GM18861 (cell line): ENCODE data around the gene ABCB6.
A peak's percentile ranks its signal among the peaks of the same experiment; 100 is the strongest.
"Not testable (repeated sequence)": the region's sequence is repeated elsewhere in the genome, so short reads cannot be mapped to it uniquely, and the experiment has no call there.

Source experiments
- ATAC-seq: cut with Tn5 transposase; IDR thresholded peaks from one replicate; pipeline ENCODE4 v1.9.1; 2021; ENCODE audit not compliant: unreplicated experiment

ABCB6 gene

GRCh38 chr2:219214141-219214540, 4.6 kb downstream of the ABCB6 start:
- ATAC-seq: no peak

- no peak for ATAC-seq
Measured at GRCh38 chr2:219213486-219214071, 5.2 kb downstream of the ABCB6 start.

DNA sequence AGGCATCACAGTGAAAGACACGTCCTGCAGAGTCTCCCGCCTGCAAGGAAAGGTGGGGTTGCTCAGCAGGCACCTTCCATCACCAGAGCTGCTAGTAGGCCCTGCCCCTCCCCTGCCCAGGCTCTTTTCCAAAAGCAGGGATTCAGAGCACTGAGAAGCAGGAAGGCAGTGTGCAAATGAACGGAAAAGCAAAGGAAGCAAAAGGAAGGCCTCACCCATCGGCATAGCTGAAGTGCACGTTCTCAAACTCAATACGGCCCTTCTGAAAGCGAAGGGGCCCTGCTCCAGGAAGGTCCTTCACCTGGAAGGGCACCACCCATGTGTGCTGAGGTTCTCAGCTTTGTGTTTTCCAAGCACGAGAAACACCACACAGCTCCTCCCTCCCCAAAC, 5.7 kb downstream of the ABCB6 start:
- ATAC-seq: no peak

- no peak for ATAC-seq
Measured at GRCh38 chr2:219210886-219211362, 7.8 kb downstream of the ABCB6 start.

DNA sequence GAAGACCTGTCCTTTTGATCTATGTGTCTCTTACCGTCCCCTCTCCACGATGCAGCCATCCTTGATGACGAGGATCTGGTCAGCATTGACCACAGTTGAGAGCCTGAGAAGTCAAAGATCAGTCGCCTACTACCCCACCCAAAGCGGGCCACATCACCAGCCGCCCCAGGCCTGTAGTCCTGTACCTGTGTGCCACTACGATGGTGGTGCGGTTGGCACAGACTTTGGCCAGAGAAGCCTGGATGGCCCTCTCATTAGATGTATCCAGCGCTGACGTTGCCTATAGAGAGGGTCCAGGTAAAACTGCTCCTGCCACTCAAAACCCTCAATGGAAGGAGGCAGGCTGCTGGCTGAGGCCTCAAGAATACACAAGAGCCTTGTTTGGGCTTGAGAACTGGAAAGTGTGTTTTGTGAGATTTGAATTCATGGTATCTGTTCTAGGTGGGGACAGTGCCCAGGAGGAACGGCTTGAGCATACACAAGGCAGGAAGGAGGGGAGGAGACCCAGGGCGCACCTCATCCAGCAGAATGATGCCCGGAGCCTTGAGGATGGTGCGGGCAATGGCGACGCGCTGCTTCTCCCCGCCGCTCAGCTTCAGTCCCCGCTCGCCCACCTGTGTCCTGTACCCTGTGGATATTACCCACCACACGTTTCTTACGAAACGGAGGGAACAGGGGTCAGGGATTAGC, 8.4 kb downstream of the ABCB6 start:
- ATAC-seq: no peak

DNA sequence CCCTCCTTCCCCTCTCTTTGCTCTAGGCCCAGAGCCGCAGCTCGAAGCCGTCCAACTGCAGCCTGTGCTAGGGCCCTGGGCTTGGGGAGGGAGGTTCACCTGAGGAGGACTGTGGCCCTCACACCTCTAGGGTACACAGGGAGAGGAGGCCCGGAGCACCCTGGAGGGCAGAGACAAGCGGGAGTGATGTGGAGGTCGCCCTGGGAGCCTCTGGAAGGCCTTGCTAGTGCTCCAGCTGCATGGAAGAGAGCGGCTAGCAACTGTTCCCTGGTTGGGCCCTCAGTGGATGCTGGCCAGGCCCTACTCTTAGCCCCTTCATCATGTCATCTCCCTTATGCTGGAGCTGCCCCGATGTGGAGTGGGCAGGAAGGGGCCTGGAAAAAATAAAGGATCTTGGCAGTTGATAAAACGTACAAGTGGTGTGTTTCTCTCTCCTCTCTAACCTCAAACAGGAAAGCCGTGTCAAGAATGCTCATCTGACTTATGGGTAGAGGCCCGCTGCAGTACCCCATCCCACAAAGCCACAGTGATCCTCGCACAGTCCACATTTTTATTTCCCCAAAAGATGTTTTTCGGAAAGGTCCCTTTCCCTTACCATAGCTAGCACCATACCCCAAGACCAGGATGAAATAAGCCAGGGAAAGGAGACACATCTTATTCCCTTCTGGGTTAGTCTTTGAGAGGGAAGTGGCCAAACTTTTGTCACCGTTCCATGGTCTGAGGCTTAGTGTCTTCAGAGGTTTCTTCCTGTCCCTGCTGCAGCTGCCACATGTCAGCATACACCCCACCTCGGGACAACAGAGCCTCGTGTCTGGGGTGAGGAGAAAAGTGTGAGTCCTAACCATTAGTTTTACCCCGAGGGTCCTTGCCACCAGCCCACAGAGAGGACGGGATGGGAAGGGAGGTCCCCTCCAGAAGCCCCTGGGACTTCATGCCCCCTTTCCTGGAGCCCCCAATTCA, 9.2 kb downstream of the ABCB6 start:
- ATAC-seq: no peak

DNA sequence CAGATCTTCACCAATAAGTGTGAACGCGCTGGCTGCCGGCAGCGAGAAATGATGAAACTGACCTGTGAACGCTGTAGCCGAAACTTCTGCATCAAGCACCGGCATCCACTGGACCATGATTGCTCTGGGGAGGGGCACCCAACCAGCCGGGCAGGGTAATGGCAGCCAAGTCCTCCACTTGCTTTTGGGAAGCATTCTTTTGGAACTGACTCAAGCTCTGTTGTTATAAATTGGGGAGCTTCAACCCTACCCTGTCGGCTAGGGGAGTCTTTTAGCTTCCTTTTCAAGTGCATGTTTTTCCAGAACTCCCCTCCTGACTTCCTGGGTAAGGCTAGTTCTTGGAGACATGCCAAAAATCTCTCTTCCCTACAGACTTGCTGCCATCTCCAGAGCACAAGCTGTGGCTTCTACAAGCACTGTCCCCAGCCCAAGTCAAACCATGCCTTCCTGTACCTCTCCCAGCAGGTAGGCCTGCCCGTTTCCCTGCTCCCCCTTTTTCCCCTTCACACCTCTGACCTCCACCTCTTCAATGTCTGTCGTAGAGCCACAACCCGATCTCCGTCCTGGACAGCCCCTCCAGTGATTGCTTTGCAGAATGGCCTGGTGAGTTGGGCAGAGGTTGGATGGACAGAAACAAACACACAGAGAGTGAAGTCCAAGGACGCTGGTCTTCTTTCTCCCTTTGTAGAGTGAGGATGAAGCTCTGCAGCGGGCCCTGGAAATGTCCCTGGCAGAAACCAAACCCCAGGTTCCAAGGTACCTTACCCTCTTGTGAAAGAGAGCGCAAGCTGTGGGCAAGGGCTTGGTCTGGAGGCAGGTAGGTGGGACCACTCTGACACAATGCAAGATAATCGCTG, 10.6 kb downstream of the ABCB6 start:
- no peak for ATAC-seq

DNA sequence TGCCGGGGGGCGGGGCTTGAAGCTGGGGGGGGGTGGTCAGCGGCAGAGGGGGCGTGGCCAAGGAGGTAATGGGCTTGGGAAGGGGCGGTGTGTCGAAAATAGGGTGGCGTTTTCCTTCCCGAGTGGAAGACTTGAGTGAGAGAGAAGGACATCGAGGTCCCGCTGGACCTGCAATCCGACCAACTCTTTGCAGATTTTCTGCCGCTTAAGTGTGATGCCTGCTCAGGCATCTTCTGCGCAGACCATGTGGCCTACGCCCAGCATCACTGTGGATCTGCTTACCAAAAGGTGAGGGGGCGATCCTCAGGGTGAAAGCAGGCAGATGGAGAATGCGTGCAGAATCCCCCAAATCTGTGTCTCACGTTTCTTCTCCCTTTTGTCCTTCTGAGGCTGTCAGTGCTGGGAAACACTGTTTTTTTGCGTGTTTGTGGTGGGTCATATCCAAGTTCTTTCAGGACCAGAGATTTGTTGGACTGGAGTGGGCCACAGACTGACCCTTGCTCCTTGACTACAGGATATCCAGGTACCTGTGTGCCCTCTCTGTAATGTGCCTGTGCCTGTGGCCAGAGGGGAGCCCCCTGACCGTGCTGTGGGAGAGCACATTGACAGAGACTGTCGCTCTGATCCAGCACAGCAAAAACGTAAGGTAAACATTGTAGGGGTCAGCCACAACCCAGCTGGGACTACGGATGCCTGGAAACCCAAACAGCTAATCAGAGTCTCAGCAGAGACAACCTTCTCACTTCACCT, 11.4 kb downstream of the ABCB6 start:
- no peak for ATAC-seq

- peak; percentile 96 for ATAC-seq
Measured at GRCh38 chr2:219206328-219207133, 12.2 kb downstream of the ABCB6 start, which contains the start of gene ZFAND2B. ZFAND2B (plus strand) TSS chr2:219206782; CDS start chr2:219206988, 206 bp downstream.

GRCh38 chr2:219205981-219206327, 12.8 kb downstream of the ABCB6 start:
- no peak for ATAC-seq

- no peak for ATAC-seq
Measured at GRCh38 chr2:219205165-219205538, 13.6 kb downstream of the ABCB6 start.

- no peak for ATAC-seq
Measured at GRCh38 chr2:219204425-219205164, 14.2 kb downstream of the ABCB6 start.

DNA sequence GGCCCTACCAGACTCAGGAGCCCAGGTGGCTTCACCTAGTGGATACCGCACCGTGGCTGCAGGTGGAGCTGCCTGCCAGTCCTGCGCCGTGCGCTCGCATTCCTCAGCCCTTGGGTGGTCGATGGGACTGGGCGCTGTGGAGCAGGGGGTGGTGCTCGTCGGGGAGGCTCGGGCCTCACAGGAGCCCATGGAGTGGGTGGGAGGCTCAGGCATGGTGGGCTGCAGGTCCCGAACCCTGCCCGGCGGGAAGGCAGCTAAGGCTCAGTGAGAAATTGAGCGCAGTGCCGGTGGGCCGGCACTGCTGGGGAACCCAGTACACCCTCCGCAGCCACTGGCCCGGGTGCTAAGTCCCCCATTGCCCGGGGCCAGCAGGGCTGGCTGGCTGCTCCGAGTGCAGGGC, 17.4 kb downstream of the ABCB6 start:
- ATAC-seq: not testable (repeated sequence)

DNA sequence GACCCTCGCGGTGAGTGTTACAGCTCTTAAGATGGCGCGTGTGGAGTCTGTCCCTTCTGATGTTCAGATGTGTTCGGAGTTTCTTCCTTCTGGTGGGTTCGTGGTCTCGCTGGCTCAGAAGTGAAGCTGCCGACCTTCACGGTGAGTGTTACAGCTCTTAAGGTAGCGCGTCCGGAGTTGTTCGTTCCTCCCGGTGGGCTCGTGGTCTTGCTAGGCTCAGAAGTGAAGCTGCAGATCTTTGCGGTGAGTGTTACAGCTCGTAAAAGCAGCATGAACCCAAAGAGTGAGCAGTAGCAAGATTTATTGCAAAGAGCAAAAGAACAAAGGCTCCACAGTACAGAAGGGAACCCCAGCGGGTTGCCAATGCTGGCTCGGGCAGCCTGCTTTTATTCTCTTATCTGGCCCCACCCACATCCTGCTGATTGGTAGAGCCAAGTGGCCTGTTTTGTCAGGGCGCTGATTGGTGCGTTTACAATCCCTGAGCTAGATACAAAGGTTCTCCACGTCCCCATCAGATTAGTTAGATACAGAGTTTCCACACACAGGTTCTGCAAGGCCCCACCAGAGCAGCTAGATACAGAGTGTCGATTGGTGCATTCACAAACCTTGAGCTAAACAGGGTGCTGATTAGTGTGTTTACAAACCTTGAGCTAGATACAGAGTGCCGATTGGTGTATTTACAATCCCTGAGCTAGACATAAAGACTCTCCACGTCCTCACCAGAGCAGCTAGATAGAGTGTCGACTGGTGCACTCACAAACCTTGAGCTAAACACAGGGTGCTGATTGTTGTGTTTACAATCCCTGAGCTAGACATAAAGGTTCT, 18.0 kb downstream of the ABCB6 start:
- not testable (repeated sequence) for ATAC-seq

DNA sequence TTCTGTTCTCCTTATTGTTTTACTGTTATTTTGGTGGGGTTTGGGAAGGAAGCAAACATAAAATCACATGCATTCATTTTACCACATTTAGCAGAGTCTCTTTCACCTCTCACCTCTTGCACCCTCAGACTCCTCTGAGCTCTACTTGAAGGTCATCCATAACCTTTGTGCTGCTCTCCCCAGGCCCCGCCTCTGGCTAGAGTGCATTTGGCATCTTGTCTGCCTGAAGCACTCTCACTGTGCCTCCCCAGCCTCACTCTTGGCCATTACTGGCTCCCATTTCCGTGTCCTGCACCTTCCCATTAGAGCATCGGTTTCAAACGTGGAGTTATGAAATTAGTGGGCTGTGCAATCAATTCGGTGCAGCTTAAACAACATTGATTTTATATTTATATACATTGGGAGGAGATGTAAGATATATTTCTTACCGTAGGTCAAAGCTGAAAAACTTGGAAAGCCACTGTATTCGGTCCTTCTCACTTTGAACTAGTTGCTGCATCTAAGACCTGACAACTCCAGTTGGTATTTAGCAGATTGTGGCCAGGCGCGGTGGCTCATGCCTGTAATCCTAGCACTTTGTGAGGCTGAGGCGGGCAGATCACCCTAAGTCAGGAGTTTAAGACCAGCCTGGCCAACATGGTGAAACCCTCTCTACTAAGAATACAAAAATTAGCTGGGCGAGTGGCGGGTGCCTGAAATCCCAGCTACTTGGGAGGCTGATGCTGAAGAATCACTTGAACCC, 19.1 kb downstream of the ABCB6 start:
- no peak for ATAC-seq

DNA sequence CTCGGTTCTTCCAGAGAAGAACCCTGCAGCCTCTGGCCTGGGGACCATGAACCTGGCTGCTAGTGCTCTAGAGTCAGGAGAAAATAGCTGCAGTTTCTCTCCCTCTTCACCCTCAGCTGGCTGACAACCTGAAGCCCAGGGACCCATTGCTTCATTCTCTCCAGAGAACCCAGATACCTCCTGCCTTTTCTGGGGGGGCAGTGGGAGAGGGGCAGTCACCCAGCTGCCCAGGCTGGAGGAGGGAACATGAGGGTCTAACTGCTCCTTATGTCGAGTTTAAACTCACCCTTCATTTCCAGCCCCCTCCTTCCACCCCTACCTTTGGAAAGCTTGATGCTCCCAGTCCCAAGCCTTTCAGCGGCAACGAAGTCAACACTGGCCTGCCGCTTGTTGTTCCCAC, 19.8 kb downstream of the ABCB6 start:
- no peak for ATAC-seq

DNA sequence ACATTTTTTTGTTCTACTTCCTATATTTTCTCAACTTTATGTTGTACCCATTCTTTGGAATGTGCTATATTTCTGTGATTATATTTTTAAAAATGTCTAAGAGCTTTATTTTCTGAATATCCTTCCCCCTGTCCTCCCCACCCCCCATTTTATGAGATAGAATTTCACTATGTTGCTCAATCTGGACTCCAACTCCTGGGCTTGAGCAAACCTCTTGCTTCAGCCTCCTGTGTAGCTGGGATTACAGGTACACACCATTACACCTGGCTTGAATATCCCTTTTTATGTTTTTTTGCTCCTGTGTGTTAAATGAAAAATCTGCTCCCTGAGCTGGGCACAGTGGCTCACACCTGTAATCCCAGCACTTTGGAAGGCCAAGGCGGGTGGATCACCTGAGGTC, 21.4 kb downstream of the ABCB6 start:
- no peak for ATAC-seq
